Activated T-helper 1 cell treated with anti-CD3 and anti-CD28 coated beads, Interleukin-12 subunit alpha, Interleukin-12 subunit beta, Interleukin-2, Interleukin-4 antibody, amounts not matched to agents 30 ng/mL and 10 ng/mL and 1 ng/mL, durations not matched to agents 14 hours and 24 hours and 36 hours (primary cell): ENCODE data around the gene KRT222. TPM values are rescaled to one million over a fixed set of nuclear protein-coding genes. Genes with fewer than 3 reads are reported as not detected.

ENCODE experiments used
- DNase-seq: peaks from one replicate; pipeline ENCODE4 v3.0.0; 2021; ENCODE audit warnings: low spot score
- H3K27ac Mint-ChIP-seq: one replicate; pipeline ENCODE4 v1.8.0; 2021; ENCODE audit warnings: mild to moderate bottlenecking, mixed read lengths
- H3K27me3 Mint-ChIP-seq: one replicate; pipeline ENCODE4 v1.8.0; 2022; ENCODE audit warnings: mild to moderate bottlenecking, moderate library complexity, mixed read lengths; ENCODE audit not compliant: insufficient read depth
- H3K36me3 Mint-ChIP-seq: one replicate; pipeline ENCODE4 v1.8.0; 2021; ENCODE audit warnings: low read depth, mixed read lengths
- H3K4me1 Mint-ChIP-seq: one replicate; pipeline ENCODE4 v1.8.0; 2021; ENCODE audit warnings: low read depth, mixed read lengths
- H3K4me3 Mint-ChIP-seq: one replicate; pipeline ENCODE4 v1.8.0; 2021; ENCODE audit warnings: mild to moderate bottlenecking, moderate library complexity, mixed read lengths
- H3K9me3 Mint-ChIP-seq: one replicate; pipeline ENCODE4 v1.8.0; 2021; ENCODE audit warnings: mixed read lengths
- intact Hi-C: fragments of 100-400 bp; cut with micrococcal nuclease; formaldehyde crosslinking; loops from one replicate; pipeline ENCODE4 v1.15.1; 2024
- total RNA-seq: library from RNA; stranded (reverse); gene quantifications from 2 replicates; pipeline ENCODE4 v1.2.3, GENCODE V29; 2022

Gene KRT222
- total RNA-seq, 1 donor from 2014 or later, result not detected

DNA sequence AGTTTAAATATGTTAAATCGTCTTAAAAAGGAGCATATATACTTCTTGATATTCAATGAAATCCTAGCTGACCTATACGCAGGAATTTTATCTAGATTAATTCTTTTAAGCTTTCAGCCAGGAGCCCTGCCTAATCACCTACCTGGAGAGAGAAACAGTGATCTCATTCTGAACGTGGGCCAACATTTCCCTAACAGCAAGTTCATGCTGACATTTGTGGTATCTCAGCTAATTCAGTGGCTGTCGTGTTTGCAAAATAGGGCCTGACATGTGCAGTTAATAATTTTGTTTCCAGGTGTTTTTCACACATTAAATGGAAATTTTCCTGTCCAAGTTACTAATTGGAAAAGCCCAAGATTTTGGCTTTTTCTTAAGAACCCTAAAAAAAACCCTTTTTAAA, 21.2 kb upstream of the KRT222 start:
- H3K36me3 Mint-ChIP-seq, result no peaks in the 10 kb centered on the region
- peaks cover 31% of the 10 kb centered on the region for H3K27me3 Mint-ChIP-seq
- DNase-seq, result no peak
- intact Hi-C loops, result no loop called here
- no peak overlapping the region for H3K4me3 Mint-ChIP-seq
- no peaks in the 10 kb centered on the region for H3K4me1 Mint-ChIP-seq
- no peaks in the 10 kb centered on the region for H3K9me3 Mint-ChIP-seq
- H3K27ac Mint-ChIP-seq, result no peak overlapping the region

DNA sequence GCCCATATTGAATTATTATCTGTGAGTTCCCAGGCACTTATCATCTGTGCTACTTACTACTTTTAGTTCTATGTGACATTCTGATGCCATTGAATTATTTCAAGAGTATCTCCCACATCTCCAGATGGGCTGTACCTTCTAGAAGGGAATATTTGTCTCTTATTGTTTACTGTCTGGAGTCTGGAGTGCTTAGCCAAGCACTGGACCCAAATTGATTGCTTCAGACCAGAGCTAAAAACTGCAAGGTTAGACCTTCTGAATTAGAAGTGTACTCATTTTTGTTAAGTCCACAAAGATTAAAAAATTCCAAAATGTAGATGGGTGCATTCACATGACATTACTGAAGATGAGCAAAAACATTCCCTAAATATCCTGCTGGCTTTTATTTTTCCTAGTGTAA, 16.0 kb upstream of the KRT222 start:
- intact Hi-C loops, result no loop called here
- Mint-ChIP-seq H3K4me1 (no peaks in the 10 kb centered on the region), H3K4me3 (no peak overlapping the region), H3K9me3 (no peaks in the 10 kb centered on the region), H3K36me3 (no peaks in the 10 kb centered on the region), H3K27ac (no peak overlapping the region), H3K27me3 (peaks cover 41% of the 10 kb centered on the region)
- DNase-seq, result no peak

GRCh38 chr17:40679523-40679907, 14.5 kb upstream of the KRT222 start:
- peaks cover 41% of the 10 kb centered on the region for H3K27me3 Mint-ChIP-seq
- H3K36me3 Mint-ChIP-seq, result no peaks in the 10 kb centered on the region
- H3K9me3 Mint-ChIP-seq, result no peaks in the 10 kb centered on the region
- no peak overlapping the region for H3K4me3 Mint-ChIP-seq
- DNase-seq, result no peak
- H3K4me1 Mint-ChIP-seq, result no peaks in the 10 kb centered on the region
- H3K27ac Mint-ChIP-seq, result no peak overlapping the region
- intact Hi-C loops, result no loop called here

DNA sequence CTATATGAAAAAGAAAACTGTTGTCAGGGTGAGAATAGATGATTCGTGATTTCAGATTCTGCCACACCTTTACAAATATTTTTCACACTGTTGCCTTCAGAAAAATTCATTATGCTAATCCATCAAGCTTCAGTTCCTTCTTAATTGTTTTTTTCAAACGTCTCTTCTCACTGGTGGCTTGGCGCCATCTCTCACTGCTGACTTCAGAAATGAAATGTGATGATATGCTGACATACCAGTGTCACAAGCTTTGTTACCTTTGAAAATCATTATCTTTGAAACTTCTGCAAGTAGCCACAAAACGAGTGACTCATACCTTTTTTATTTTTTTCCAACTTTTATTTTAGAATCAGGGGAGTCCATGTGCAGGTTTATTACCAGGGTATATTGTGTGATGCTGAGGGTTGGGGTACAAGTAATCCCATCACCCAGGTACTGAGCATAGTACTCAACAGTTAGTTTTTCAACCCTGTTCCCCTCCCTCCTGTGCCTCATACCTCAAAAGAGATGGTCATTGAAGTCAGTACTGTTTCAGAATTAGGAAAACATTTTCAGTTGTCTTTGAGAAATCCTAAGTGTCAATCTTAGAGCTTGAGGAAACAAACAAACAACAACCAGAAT, 14.0 kb upstream of the KRT222 start:
- Mint-ChIP-seq H3K36me3 (no peaks in the 10 kb centered on the region), H3K4me1 (no peaks in the 10 kb centered on the region), H3K9me3 (no peaks in the 10 kb centered on the region), H3K4me3 (no peak overlapping the region), H3K27me3 (peaks cover 45% of the 10 kb centered on the region), H3K27ac (no peak overlapping the region)
- intact Hi-C loops, result no loop called here
- no peak for DNase-seq

DNA sequence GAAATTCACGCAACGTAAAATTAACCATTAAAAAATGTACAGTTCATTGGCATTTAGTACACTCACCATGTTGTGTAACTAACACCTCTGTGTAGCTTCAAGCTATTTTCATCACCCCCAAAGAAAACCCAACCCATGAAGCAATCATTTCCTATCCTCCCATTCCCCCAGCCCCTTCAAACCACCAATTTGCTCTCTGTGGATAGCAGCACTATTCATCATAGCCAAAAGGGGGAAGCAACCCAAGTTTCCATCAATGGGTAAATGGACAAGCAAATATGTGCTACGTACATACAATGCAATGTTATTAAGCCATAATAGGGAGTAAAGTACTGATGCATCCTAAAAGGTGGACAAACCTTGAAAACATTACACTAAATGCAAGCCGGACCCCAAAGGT, 10.9 kb upstream of the KRT222 start:
- Mint-ChIP-seq H3K36me3 (no peaks in the 10 kb centered on the region), H3K4me3 (no peak overlapping the region), H3K9me3 (no peaks in the 10 kb centered on the region), H3K4me1 (no peaks in the 10 kb centered on the region), H3K27me3 (peaks cover 44% of the 10 kb centered on the region), H3K27ac (no peak overlapping the region)
- intact Hi-C loops, result no loop called here
- DNase-seq, result no peak

- no peak overlapping the region for H3K4me3 Mint-ChIP-seq
- DNase-seq, result no peak
- intact Hi-C loops, result no loop called here
- H3K4me1 Mint-ChIP-seq, result no peaks in the 10 kb centered on the region
- H3K9me3 Mint-ChIP-seq, result no peaks in the 10 kb centered on the region
- H3K36me3 Mint-ChIP-seq, result no peaks in the 10 kb centered on the region
- H3K27ac Mint-ChIP-seq, result no peak overlapping the region
- peaks cover 37% of the 10 kb centered on the region for H3K27me3 Mint-ChIP-seq
Measured at GRCh38 chr17:40672654-40673053, 7.7 kb upstream of the KRT222 start.

DNA sequence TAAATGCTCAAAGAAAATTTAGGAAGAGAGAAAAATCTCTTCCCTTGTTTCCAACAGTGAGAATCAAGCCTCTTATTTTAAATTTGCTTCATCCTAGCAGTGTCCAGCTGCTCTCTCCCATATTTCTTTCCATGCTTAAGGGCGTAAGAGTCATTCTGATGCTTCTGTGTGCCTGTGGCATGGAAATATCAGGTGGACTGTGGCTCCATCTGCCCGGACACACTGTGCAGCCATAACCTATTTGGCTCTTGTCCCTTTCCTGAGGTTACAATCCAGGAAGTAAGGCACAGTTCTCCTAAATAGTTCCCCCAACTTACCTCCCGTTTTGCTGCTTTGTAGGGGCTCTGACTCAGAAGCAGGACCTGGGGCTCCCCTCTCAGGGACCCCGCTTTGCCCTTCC, 6.3 kb upstream of the KRT222 start:
- peaks cover 27% of the 10 kb centered on the region for H3K27me3 Mint-ChIP-seq
- no peak overlapping the region for H3K27ac Mint-ChIP-seq
- H3K4me3 Mint-ChIP-seq, result no peak overlapping the region
- intact Hi-C loops, result no loop called here
- H3K4me1 Mint-ChIP-seq, result no peaks in the 10 kb centered on the region
- DNase-seq, result no peak
- H3K36me3 Mint-ChIP-seq, result no peaks in the 10 kb centered on the region
- H3K9me3 Mint-ChIP-seq, result no peaks in the 10 kb centered on the region

- no peak for DNase-seq
- Mint-ChIP-seq H3K4me1 (peaks cover 7% of the 10 kb centered on the region), H3K27ac (no peak overlapping the region), H3K27me3 (peaks cover 37% of the 10 kb centered on the region), H3K4me3 (no peak overlapping the region), H3K9me3 (no peaks in the 10 kb centered on the region), H3K36me3 (peaks cover 3% of the 10 kb centered on the region)
- intact Hi-C loops, result no loop called here
Measured at GRCh38 chr17:40666331-40666730, 1.4 kb upstream of the KRT222 start.

DNA sequence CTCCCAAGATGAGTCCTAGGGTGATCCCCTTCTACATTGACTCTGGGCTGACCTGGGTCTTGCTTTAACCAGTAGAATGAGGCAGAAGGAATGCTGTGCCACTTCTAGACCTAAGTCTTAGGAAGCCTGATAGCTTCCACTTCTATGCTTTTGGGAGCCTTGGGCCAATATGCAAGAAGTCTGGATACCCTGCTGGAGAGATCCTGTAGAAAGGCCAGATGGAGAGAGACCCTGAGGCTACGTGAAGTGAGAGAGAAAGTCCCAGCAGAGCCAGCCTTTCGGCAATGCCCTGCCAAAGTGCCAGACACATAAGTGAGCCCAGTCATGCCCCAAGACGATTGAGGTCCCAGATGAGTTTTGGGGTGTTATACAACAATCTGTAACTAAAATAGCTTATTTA, 1.7 kb downstream of the KRT222 start:
- Mint-ChIP-seq H3K27ac (no peak overlapping the region), H3K4me1 (peaks cover 16% of the 10 kb centered on the region), H3K36me3 (peaks cover 3% of the 10 kb centered on the region), H3K27me3 (peaks cover 41% of the 10 kb centered on the region), H3K4me3 (no peak overlapping the region), H3K9me3 (peaks cover 6% of the 10 kb centered on the region)
- intact Hi-C loops, result loop anchor here (5.0 kb wide), 1 partner anchor 36 kb away; no protein-coding TSS in a partner anchor
- no peak for DNase-seq

DNA sequence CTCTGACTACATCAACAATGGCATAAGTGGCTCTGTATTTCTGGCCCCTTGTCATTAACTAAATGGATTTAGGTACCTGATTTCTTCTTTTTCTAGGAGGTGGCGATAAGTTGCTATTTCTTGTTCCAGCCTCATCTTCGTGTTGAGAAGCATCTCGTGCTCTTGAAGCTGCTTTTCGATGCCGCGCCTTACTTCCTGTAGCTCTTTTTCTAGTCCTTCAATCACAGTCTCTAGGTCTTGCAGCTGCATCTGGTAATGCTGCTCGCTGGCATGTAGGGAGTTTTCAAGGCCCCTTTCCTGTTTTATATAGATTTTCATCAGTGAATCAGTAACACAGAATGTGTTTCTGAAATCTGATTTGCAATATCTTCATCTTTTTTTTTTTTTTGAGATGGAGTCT, 5.1 kb downstream of the KRT222 start:
- Mint-ChIP-seq H3K4me1 (peaks cover 11% of the 10 kb centered on the region), H3K27me3 (peaks cover 50% of the 10 kb centered on the region), H3K27ac (no peak overlapping the region), H3K9me3 (peaks cover 6% of the 10 kb centered on the region), H3K4me3 (no peak overlapping the region), H3K36me3 (peaks cover under 1% of the 10 kb centered on the region)
- intact Hi-C loops, result loop anchor here (5.0 kb wide), 1 partner anchor 33 kb away; no protein-coding TSS in a partner anchor
- no peak for DNase-seq

DNA sequence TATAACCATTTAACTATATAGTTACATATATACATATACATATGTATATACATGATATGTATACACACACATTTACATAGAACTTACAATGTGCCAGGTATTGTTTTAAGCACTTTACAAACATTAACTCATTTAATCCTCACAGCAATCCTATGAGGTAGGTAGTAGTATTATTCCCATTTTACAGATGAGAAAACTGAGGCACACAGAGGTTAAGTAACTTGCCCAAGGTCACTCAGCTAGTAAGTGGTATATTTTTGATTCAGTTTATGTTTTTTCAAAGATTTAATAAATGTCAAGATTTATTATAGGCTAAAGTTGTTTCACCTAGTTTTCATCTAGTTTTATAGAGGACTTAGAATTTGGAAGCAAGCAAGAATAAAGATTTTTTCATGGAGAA, 6.6 kb downstream of the KRT222 start:
- Mint-ChIP-seq H3K27ac (no peak overlapping the region), H3K36me3 (no peaks in the 10 kb centered on the region), H3K9me3 (peaks cover 6% of the 10 kb centered on the region), H3K4me3 (no peak overlapping the region), H3K4me1 (peaks cover 8% of the 10 kb centered on the region), H3K27me3 (peaks cover 44% of the 10 kb centered on the region)
- no peak for DNase-seq
- intact Hi-C loops, result no loop called here

GRCh38 chr17:40651939-40652338, 13.0 kb downstream of the KRT222 start:
- H3K27ac Mint-ChIP-seq, result no peak overlapping the region
- DNase-seq, result no peak
- H3K36me3 Mint-ChIP-seq, result no peaks in the 10 kb centered on the region
- peaks cover 14% of the 10 kb centered on the region for H3K27me3 Mint-ChIP-seq
- intact Hi-C loops, result no loop called here
- H3K9me3 Mint-ChIP-seq, result no peaks in the 10 kb centered on the region
- no peak overlapping the region for H3K4me3 Mint-ChIP-seq
- H3K4me1 Mint-ChIP-seq, result peaks cover 15% of the 10 kb centered on the region

GRCh38 chr17:40648384-40648968, 16.5 kb downstream of the KRT222 start:
- Mint-ChIP-seq H3K27ac (peak overlapping the region; percentile 95), H3K4me1 (peaks cover 48% of the 10 kb centered on the region), H3K36me3 (peaks cover 16% of the 10 kb centered on the region), H3K9me3 (no peaks in the 10 kb centered on the region), H3K4me3 (peak overlapping the region; percentile 89), H3K27me3 (peaks cover 2% of the 10 kb centered on the region)
- intact Hi-C loops, result loop anchor here (1.0 to 2.0 kb wide), 2 partner anchors 87 to 170 kb away; no protein-coding TSS in a partner anchor
- no peak for DNase-seq
